ENCODE results near the gene TIMM29. TPM values are rescaled to one million over a fixed set of nuclear protein-coding genes. Genes with fewer than 3 reads are reported as not detected.

The TIMM29 gene
- total RNA-seq, 1 experiment from 2014 or later, result 60.8 TPM

GRCh38 chr19:10968527-10969135, 40.0 kb downstream of the TIMM29 start:
- in situ Hi-C loops (cut with HindIII; ENCODE audit: low pct_unique_long_range_greater_than_20kb, low sequenced_read_pairs), result no loop called here
- peak; percentile 56 for DNase-seq (ENCODE audit: low read depth)

- in situ Hi-C loops (cut with HindIII; ENCODE audit: low pct_unique_long_range_greater_than_20kb, low sequenced_read_pairs), result no loop called here
- no peak for DNase-seq (ENCODE audit: low read depth)
Measured at GRCh38 chr19:10971107-10971726, 42.6 kb downstream of the TIMM29 start.

- in situ Hi-C loops (cut with HindIII; ENCODE audit: low pct_unique_long_range_greater_than_20kb, low sequenced_read_pairs), result no loop called here
Measured at GRCh38 chr19:10975374-10976130, 46.9 kb downstream of the TIMM29 start.

DNA sequence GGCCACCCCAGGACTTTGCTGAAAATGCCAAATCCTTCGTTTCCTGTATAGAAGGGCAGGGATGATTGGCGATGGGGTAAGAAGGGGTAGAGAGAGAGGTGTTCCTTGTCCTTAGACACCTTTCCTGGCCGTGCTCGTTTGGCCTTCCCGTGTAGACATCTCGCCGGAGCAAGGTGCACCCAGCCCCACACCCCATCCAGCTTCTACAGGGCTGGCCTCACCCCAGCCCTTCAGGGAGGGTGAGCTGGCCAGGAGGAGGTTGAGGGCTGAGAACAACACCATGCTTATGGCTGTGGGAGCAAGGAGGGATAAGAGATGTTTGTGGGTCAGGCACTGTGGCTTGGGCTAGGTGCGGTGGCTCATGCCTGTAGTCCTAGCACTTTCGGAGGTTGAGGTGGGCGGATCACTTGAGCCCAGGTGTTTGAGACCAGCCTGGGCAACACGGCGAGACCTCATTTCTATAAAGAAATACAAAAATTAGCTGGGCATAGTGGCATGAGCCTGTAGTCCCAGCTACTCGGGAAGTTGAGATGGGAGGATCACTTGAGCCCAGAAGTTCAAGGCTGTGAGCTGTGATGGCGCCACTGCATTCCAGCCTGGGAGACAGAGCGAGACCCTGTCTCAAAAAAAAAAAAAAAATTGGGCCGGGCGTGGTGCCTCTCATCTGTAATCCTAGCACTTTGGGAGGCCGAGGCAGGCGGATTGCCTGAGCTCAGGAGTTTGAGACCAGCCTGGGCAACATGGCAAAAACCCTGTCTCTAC, 47.7 kb downstream of the TIMM29 start:
- in situ Hi-C loops (cut with HindIII; ENCODE audit: low pct_unique_long_range_greater_than_20kb, low sequenced_read_pairs), result no loop called here

More at GRCh38 chr19:10975374-10976130, 46.9 kb downstream of the TIMM29 start:
- DNase-seq (ENCODE audit: low read depth), result no peak

DNA sequence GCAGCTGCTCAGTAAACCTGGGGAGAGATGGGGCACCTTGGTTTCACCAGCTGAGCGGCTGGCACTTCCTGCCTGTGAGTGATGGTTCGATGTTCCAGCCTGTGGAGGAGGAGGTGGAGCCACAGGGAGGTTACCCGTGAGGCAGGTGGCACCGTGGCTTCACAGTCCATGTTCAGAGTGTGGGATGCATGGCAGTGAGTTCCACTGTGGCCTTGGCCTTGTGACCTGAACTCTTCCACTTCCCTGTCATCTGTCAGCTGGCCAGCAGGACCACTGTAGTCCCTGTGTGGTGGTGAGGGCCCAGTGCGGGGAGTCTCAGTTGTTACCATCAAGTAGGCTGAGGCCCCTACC, 49.1 kb downstream of the TIMM29 start:
- DNase-seq (ENCODE audit: low read depth), result no peak
- in situ Hi-C loops (cut with HindIII; ENCODE audit: low pct_unique_long_range_greater_than_20kb, low sequenced_read_pairs), result no loop called here

More for the DNA sequence above, 47.7 kb downstream of the TIMM29 start:
- DNase-seq (ENCODE audit: low read depth), result no peak

Other genes with a start within 250 kb of the TIMM29 start
- 32.2 and 57.9 TPM in 2 replicates for gene QTRT1, start 227.4 kb upstream of the TIMM29 start, total RNA-seq (2014; rRNA removed; shearing (Covaris generic); ENCODE audit: low replicate concordance)
- 331 and 362 TPM in 2 replicates for gene DNM2, start 210.7 kb upstream of the TIMM29 start, total RNA-seq (2014; rRNA removed; shearing (Covaris generic); ENCODE audit: low replicate concordance)
- gene TMED1, start 92.6 kb upstream of the TIMM29 start, total RNA-seq (2014; rRNA removed; shearing (Covaris generic); ENCODE audit: low replicate concordance), result 47.7 and 64.0 TPM in 2 replicates
- gene C19orf38, start 80.4 kb upstream of the TIMM29 start, total RNA-seq (2014; rRNA removed; shearing (Covaris generic); ENCODE audit: low replicate concordance), result 1.1 and 3.3 TPM in 2 replicates
- 19.1 TPM in 2 replicates for gene CARM1, start 57.3 kb upstream of the TIMM29 start, total RNA-seq (2014; rRNA removed; shearing (Covaris generic); ENCODE audit: low replicate concordance)
- 102 and 129 TPM in 2 replicates for gene YIPF2, start 172 bp upstream of the TIMM29 start, total RNA-seq (2014; rRNA removed; shearing (Covaris generic); ENCODE audit: low replicate concordance)
- gene SMARCA4, start 32.2 kb downstream of the TIMM29 start, total RNA-seq (2014; rRNA removed; shearing (Covaris generic); ENCODE audit: low replicate concordance), result 76.1 and 109 TPM in 2 replicates
- gene LDLR, start 160.7 kb downstream of the TIMM29 start, total RNA-seq (2014; rRNA removed; shearing (Covaris generic); ENCODE audit: low replicate concordance), result 43.3 and 54.3 TPM in 2 replicates
- gene SPC24, start 227.0 kb downstream of the TIMM29 start, total RNA-seq (2014; rRNA removed; shearing (Covaris generic); ENCODE audit: low replicate concordance), result 159 and 194 TPM in 2 replicates

Data from Caki2 (cell line).